HepG2 (cell line): ENCODE results near the gene S100P. TPM values are rescaled to one million over a fixed set of nuclear protein-coding genes. Genes with fewer than 3 reads are reported as not detected.
A peak's percentile ranks its signal among the peaks of the same experiment; 100 is the strongest.

ENCODE experiments used
- ATAC-seq: fragments of 200-7000 bp; cut with Tn5 transposase; 3 replicates; pipeline ENCODE4 v1.9.1; 2020; ENCODE audit warnings: mild to moderate bottlenecking, moderate library complexity
- BruUV-seq: library from RNA; stranded (reverse); fragments of 400-500 nt; replicated peaks from 2 replicates; lab custom pipeline; 2021; lab: Mats Ljungman, UMichigan
- CTCF ChIA-PET: fragments of 300-600 bp; formaldehyde crosslinking; extraction: SDS; loops from one replicate; lab custom pipeline; 2021; ENCODE audit warnings: low total read pairs, inconsistent platforms, low intra/inter-chr PET ratio; lab: Yijun Ruan, JAX
- POLR2A ChIA-PET: fragments of 350-600 bp; sonication (Branson Sonifier 250); formaldehyde crosslinking; loops from one replicate; lab custom pipeline; 2020; ENCODE audit warnings: antibody characterized with exemption, inconsistent platforms; lab: Yijun Ruan, JAX
- DNase-seq: peaks from one replicate; pipeline ENCODE4 v3.0.0-alpha.2; 2015; ENCODE audit warnings: low spot score
- FAIRE-seq: peaks from 3 replicates; lab custom pipeline; 2011; peaks lifted over from hg19 to GRCh38; lab: Jason Lieb, UNC
- H2AFZ ChIP-seq: one replicate; pipeline ENCODE4 v1.6.1; 2011; ENCODE audit warnings: low read length, inconsistent platforms
- H3K27ac ChIP-seq: fragments of 300-600 bp; 3 replicates; pipeline ENCODE4 v1.8.0; 2011; ENCODE audit warnings: mixed run types, mild to moderate bottlenecking, mixed read lengths, low read length, inconsistent platforms; ENCODE audit not compliant: insufficient read depth; ENCODE audit errors: extremely low read length
- H3K27me3 ChIP-seq, 2 experiments: fragments of 200-600 bp in 1 of 2; 2 replicates in 1 of 2; 3 replicates in 1 of 2; pipeline versions ENCODE4 v1.6.0 to v1.8.0; 2011; ENCODE audit warnings: low read length in 2 of 2, mild to moderate bottlenecking in 2 of 2, moderate library complexity in 2 of 2, inconsistent platforms in 1 of 2; ENCODE audit not compliant: insufficient read depth in 2 of 2, control insufficient read depth in 1 of 2
- H3K36me3 ChIP-seq, 2 experiments: fragments of 200-600 bp in 1 of 2; replicated peaks in 1 of 2; 2 replicates in 1 of 2; 3 replicates in 1 of 2; pipeline versions ENCODE4 v1.5.1 to v1.8.0; 2011; ENCODE audit warnings: low read length in 2 of 2, inconsistent platforms in 1 of 2; ENCODE audit not compliant: insufficient read depth in 2 of 2, control insufficient read depth in 1 of 2
- H3K4me1 ChIP-seq: 2 replicates; pipeline ENCODE4 v1.5.1; 2012; ENCODE audit warnings: low read length, inconsistent platforms; ENCODE audit not compliant: insufficient read depth
- H3K4me2 ChIP-seq: 2 replicates; pipeline ENCODE4 v1.6.0; 2011; ENCODE audit warnings: low read depth, low read length, inconsistent platforms
- H3K4me3 ChIP-seq, 3 experiments: fragments of 200-600 bp in 1 of 3; sonication (generic), shearing (Covaris generic) in 1 of 3; replicated peaks in 1 of 3; 2 replicates each; pipeline ENCODE4 v1.5.1; 2011 to 2016; ENCODE audit warnings: low read length in 3 of 3, inconsistent platforms in 2 of 3, low read depth in 2 of 3, mild to moderate bottlenecking in 2 of 3, control low read depth in 1 of 3, mixed read lengths in 1 of 3; ENCODE audit not compliant: insufficient read depth in 1 of 3
- H3K79me2 ChIP-seq: one replicate; pipeline ENCODE4 v1.6.1; 2011; ENCODE audit warnings: low read length, inconsistent platforms; ENCODE audit not compliant: insufficient read depth
- H3K9ac ChIP-seq: 2 replicates; pipeline ENCODE4 v1.6.0; 2011; ENCODE audit warnings: mild to moderate bottlenecking, low read depth, low read length, inconsistent platforms; ENCODE audit not compliant: insufficient read depth
- H3K9me3 ChIP-seq: 2 replicates; pipeline ENCODE4 v1.5.1; 2012; ENCODE audit warnings: mild to moderate bottlenecking, low read length
- H4K20me1 ChIP-seq: 2 replicates; pipeline ENCODE4 v1.6.0; 2011; ENCODE audit warnings: inconsistent platforms, mild to moderate bottlenecking, low read length, moderate library complexity; ENCODE audit not compliant: insufficient read depth
- BRD4 ChIP-seq: sonication (generic); formaldehyde crosslinking; IDR thresholded peaks from 2 replicates; pipeline ENCODE4 v1.4.0; 2020; ENCODE audit warnings: missing genetic modification reagents
- FOXC1 ChIP-seq: sonication (generic); formaldehyde crosslinking; IDR thresholded peaks from 2 replicates; pipeline ENCODE4 v1.8.0; 2022; ENCODE audit warnings: mild to moderate bottlenecking, missing genetic modification reagents, borderline replicate concordance
- MZF1 ChIP-seq: sonication (generic); formaldehyde crosslinking; IDR thresholded peaks from 2 replicates; pipeline ENCODE4 v1.8.1; 2023; ENCODE audit warnings: mild to moderate bottlenecking, missing genetic modification reagents, borderline replicate concordance
- NFE2L2 ChIP-seq: fragments of 150-350 bp; IDR thresholded peaks from 2 replicates; pipeline ENCODE4 v1.6.1; 2014; ENCODE audit warnings: low read length
- NKX3-1 ChIP-seq: sonication (generic); formaldehyde crosslinking; IDR thresholded peaks from 2 replicates; pipeline ENCODE4 v1.5.0; 2020; ENCODE audit warnings: missing genetic modification reagents
- NR1H2 ChIP-seq: sonication (generic); formaldehyde crosslinking; IDR thresholded peaks from 2 replicates; pipeline ENCODE4 v1.8.1; 2022; ENCODE audit warnings: low read depth, missing genetic modification reagents, borderline replicate concordance
- PHF8 ChIP-seq: sonication (generic); formaldehyde crosslinking; IDR thresholded peaks from 2 replicates; pipeline ENCODE4 v1.5.0; 2020; ENCODE audit warnings: missing genetic modification reagents
- RBM22 ChIP-seq: fragments of 200-400 bp; formaldehyde crosslinking; optimal IDR thresholded peaks from 2 replicates; pipeline ENCODE3; 2017; ENCODE audit warnings: mild to moderate bottlenecking, low read length, moderate library complexity
- SMYD3 ChIP-seq: sonication (generic); formaldehyde crosslinking; IDR thresholded peaks from 2 replicates; pipeline ENCODE4 v1.8.1; 2023; ENCODE audit warnings: mild to moderate bottlenecking, missing genetic modification reagents
- SOX13 ChIP-seq, 3 experiments: fragments of 450-650 bp in 1 of 3; sonication (generic) in 1 of 3; formaldehyde crosslinking in 1 of 3; IDR thresholded peaks in 2 of 3; conservative IDR thresholded peaks in 1 of 3; 2 replicates each; pipeline versions ENCODE4 v1.5.0 to v1.6.1; 2016 to 2020; ENCODE audit warnings: antibody characterized with exemption in 1 of 3, mild to moderate bottlenecking in 1 of 3, missing compliant biosample characterization in 1 of 3, missing genetic modification reagents in 1 of 3, moderate library complexity in 1 of 3
- SRSF9 ChIP-seq: fragments of 200-400 bp; formaldehyde crosslinking; IDR thresholded peaks from 2 replicates; pipeline ENCODE4 v1.6.1; 2018; ENCODE audit warnings: borderline replicate concordance, mild to moderate bottlenecking, low read depth, low read length; ENCODE audit not compliant: insufficient read depth, poor library complexity, severe bottlenecking
- TBP ChIP-seq: sonication (generic); formaldehyde crosslinking; IDR thresholded peaks from 2 replicates; pipeline ENCODE4 v1.5.0; 2020; ENCODE audit warnings: missing genetic modification reagents
- THYN1 ChIP-seq: sonication (generic); formaldehyde crosslinking; IDR thresholded peaks from 2 replicates; pipeline ENCODE4 v1.8.1; 2023; ENCODE audit warnings: low read depth, mild to moderate bottlenecking, moderate library complexity, missing genetic modification reagents, borderline replicate concordance
- ZBTB38 ChIP-seq: sonication (generic); formaldehyde crosslinking; IDR thresholded peaks from 2 replicates; pipeline ENCODE4 v1.5.1; 2020; ENCODE audit warnings: mild to moderate bottlenecking, missing genetic modification reagents
- ZBTB7B ChIP-seq: sonication (generic); formaldehyde crosslinking; IDR thresholded peaks from 2 replicates; pipeline ENCODE4 v1.4.0; 2020; ENCODE audit warnings: missing genetic modification reagents
- ZC3H4 ChIP-seq: sonication (generic); formaldehyde crosslinking; IDR thresholded peaks from 2 replicates; pipeline ENCODE4 v1.4.0; 2020; ENCODE audit warnings: missing genetic modification reagents, borderline replicate concordance
- ZNF205 ChIP-seq: IDR thresholded peaks from 2 replicates; pipeline ENCODE4 v1.6.1; 2018; ENCODE audit warnings: missing biosample characterization, missing genetic modification reagents
- ZNF501 ChIP-seq: sonication (generic); formaldehyde crosslinking; IDR thresholded peaks from 2 replicates; pipeline ENCODE4 v1.5.1; 2020; ENCODE audit warnings: mild to moderate bottlenecking, moderate library complexity, missing genetic modification reagents
- ZNF660 ChIP-seq: sonication (generic); formaldehyde crosslinking; IDR thresholded peaks from 2 replicates; pipeline ENCODE4 v1.5.1; 2020; ENCODE audit warnings: mild to moderate bottlenecking, low read depth, missing genetic modification reagents, borderline replicate concordance
- ZNF768 ChIP-seq: sonication (generic); formaldehyde crosslinking; IDR thresholded peaks from 2 replicates; pipeline ENCODE4 v1.4.0; 2020; ENCODE audit warnings: missing genetic modification reagents
- ZNF780A ChIP-seq: sonication (generic); formaldehyde crosslinking; IDR thresholded peaks from 2 replicates; pipeline ENCODE4 v1.8.0; 2022; ENCODE audit warnings: mild to moderate bottlenecking, missing genetic modification reagents, moderate library complexity
- WGBS: methylation state at CpG from one replicate; pipeline ENCODE4 v1.1.6; 2017; ENCODE audit warnings: low lambda C conversion rate; 5-methylcytosine and 5-hydroxymethylcytosine counted together
- in situ Hi-C: cut with HindIII; loops from 2 replicates; pipeline ENCODE4 v1.10.0; 2017; ENCODE audit warnings: low pct_unique_long_range_greater_than_20kb; ENCODE audit not compliant: extremely low pct_ligation_motif_present
- intact Hi-C: fragments of 100-400 bp; cut with micrococcal nuclease; formaldehyde crosslinking; loops from one replicate; pipeline ENCODE4 v1.10.0; 2022; ENCODE audit not compliant: unreplicated experiment
- polyA plus RNA-seq, 8 experiments: library from polyadenylated mRNA; depleted of rRNA in 3 of 8; stranded (reverse) in 7 of 8; unstranded in 1 of 8; fragments of >200 nt; fragmentation: Illumina TruSeq in 4 of 8; extraction: Trizol in 4 of 8; gene quantifications; 2 replicates each; pipeline versions ENCODE4 v1.2.1 to v1.2.3, GENCODE V29; 2011 to 2016; ENCODE audit warnings: low read depth in 4 of 8, missing spikeins in 1 of 8, mixed read lengths in 1 of 8; ENCODE audit not compliant: insufficient read depth in 1 of 8
- total RNA-seq, 5 experiments: library from RNA; depleted of rRNA; stranded (reverse); fragments of >200 nt; fragmentation: Illumina TruSeq; extraction: Trizol; gene quantifications; 2 replicates each; pipeline ENCODE4 v1.2.3, GENCODE V29; 2016; ENCODE audit warnings: low read depth in 1 of 5
- TF ChIP-seq, protein P1 (sequence below): sonication (generic); formaldehyde crosslinking; IDR thresholded peaks from 2 replicates; pipeline ENCODE4 v1.5.0; 2020; ENCODE audit warnings: missing genetic modification reagents
- TF ChIP-seq, protein P2 (sequence below): sonication (generic); formaldehyde crosslinking; IDR thresholded peaks from 2 replicates; pipeline ENCODE4 v1.5.1; 2020; ENCODE audit warnings: missing genetic modification reagents, mild to moderate bottlenecking, borderline replicate concordance

S100P gene
- total and polyA plus RNA-seq, 2 of the 13 experiments (the other 11 are each of a cell fraction or from before 2014, with no cell fraction given) = 278 to 1,649 TPM

DNA sequence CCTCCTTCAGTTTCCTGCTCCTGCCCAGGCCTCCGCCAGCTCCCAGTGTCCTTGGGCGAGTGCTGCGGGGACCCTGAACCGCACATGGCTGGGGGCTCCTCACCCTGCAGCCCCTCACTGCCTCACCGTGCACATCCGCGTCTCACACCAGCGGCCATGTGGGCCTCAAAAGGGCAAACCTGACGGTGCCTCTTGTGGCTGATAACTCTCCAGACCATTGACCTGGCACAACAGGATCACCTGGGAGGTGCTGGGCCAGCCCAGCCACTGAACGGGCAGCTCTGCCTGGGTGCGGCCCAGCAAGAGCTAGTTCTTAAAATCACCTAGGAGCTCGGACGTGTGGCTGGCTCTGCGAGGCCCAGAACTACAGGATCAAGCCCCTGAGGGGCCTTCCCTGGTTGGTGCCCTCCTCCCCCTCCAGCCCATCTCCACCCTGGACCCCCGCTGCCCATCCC, 4.1 kb upstream of the S100P start:
- ATAC-seq (peak; percentile 45), FAIRE-seq (no peak), DNase-seq (peak; percentile 50)
- ChIA-PET CTCF (interaction anchor here (1.9 to 2.3 kb wide), 2 partner anchors 10 to 15 kb away, joined by 4 to 10 read pairs; a partner anchor contains a TSS), POLR2A (interaction anchor here (0.6 to 5.5 kb wide), 16 partner anchors 9 to 413 kb away, joined by 3 to 122 read pairs (median 5); partner anchors contain the start of genes BLOC1S4, GRPEL1, MAN2B2 and MRFAP1)
- H3K9me3 ChIP-seq = no peaks in the 10 kb centered on the region
- peak overlapping the region; percentile 94 for H3K27ac ChIP-seq
- H3K9ac ChIP-seq = peak overlapping the region; percentile 75
- peak overlapping the region; percentile 91 for H3K4me2 ChIP-seq
- peaks cover 75% of the 10 kb centered on the region for H3K4me1 ChIP-seq
- peaks cover 16% of the 10 kb centered on the region for H3K79me2 ChIP-seq
- H2AFZ ChIP-seq = no peak overlapping the region
- H3K27me3 ChIP-seq = no peaks in the 10 kb centered on the region; a peak in 1 of 5 replicates
- WGBS = 5% methylated on average over 6 of the region's 15 CpGs
- peak overlapping the region; percentile 49 to 74 (median 66); a peak in 5 of 6 replicates for H3K4me3 ChIP-seq
- no peaks in the 10 kb centered on the region for H3K36me3 ChIP-seq
- intact Hi-C loops = loop anchor here (2.0 to 10.0 kb wide), 3 partner anchors 15 to 65 kb away; partner anchors contain the start of gene MRFAP1
- no peaks in the 10 kb centered on the region for H4K20me1 ChIP-seq
- no TSS peak for BruUV-seq
- in situ Hi-C loops = no loop called here
- TF ChIP-seq SMYD3 (no peak), ZNF768 (CRISPR knock-in tag) (peak; percentile 59; the same call in 1 of the 2 replicates), ZBTB38 (CRISPR knock-in tag) (no peak), FOXC1 (CRISPR knock-in tag) (no peak), MZF1 (CRISPR knock-in tag) (no peak), ZNF501 (CRISPR knock-in tag) (no peak), ZBTB7B (no peak), SOX13 (IDR thresholded peaks at IDR 0.05) (no peak), SOX13 (CRISPR knock-in tag; conservative IDR thresholded peaks at IDR 0.05 in 1 of 2, IDR thresholded peaks at IDR 0.05 in 1 of 2) (no peak), THYN1 (CRISPR knock-in tag) (no peak), SRSF9 (no peak), PHF8 (CRISPR knock-in tag) (peak; percentile 44; the same call in 1 of the 2 replicates), RBM22 (no peak), TBP (no peak), BRD4 (CRISPR knock-in tag) (no peak), ZNF660 (CRISPR knock-in tag) (no peak), ZNF205 (no peak), ZC3H4 (peak; percentile 79; the same call in 1 of the 2 replicates), ZNF780A (no peak), NR1H2 (CRISPR knock-in tag) (no peak), NKX3-1 (CRISPR knock-in tag) (no peak), NFE2L2 (no peak)
- TF ChIP-seq, protein P1, sequence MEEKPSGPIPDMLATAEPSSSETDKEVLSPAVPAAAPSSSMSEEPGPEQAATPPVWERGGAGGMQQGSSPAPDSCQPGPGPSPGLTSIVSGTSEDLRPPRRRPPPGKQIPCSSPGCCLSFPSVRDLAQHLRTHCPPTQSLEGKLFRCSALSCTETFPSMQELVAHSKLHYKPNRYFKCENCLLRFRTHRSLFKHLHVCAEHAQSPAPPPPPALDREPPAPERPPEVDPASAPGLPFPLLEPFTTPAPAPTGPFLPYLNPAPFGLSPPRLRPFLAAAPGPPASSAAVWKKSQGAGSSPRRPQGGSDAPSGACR (CRISPR knock-in tag) = no peak
- TF ChIP-seq, protein P2, sequence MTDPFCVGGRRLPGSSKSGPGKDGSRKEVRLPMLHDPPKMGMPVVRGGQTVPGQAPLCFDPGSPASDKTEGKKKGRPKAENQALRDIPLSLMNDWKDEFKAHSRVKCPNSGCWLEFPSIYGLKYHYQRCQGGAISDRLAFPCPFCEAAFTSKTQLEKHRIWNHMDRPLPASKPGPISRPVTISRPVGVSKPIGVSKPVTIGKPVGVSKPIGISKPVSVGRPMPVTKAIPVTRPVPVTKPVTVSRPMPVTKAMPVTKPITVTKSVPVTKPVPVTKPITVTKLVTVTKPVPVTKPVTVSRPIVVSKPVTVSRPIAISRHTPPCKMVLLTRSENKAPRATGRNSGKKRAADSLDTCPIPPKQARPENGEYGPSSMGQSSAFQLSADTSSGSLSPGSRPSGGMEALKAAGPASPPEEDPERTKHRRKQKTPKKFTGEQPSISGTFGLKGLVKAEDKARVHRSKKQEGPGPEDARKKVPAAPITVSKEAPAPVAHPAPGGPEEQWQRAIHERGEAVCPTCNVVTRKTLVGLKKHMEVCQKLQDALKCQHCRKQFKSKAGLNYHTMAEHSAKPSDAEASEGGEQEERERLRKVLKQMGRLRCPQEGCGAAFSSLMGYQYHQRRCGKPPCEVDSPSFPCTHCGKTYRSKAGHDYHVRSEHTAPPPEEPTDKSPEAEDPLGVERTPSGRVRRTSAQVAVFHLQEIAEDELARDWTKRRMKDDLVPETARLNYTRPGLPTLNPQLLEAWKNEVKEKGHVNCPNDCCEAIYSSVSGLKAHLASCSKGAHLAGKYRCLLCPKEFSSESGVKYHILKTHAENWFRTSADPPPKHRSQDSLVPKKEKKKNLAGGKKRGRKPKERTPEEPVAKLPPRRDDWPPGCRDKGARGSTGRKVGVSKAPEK (CRISPR knock-in tag) = no peak
